Tibial artery (tissue), 4 donors: ENCODE measurements around the gene N4BP2L2.

Experiments used
- DNase-seq, 2 donors: peaks; one replicate each; pipeline ENCODE4 v3.0.0-alpha.2; 2019
- H3K27ac ChIP-seq, 2 donors: fragments of 200-600 bp; sonication (generic) in 1 of 2; 1 replicate in 1 of 2; 2 replicates in 1 of 2; pipeline ENCODE4 v1.5.1; 2018 to 2019; ENCODE audit warnings: mild to moderate bottlenecking in 1 of 2
- H3K27me3 ChIP-seq, 2 donors: fragments of 200-600 bp; sonication (generic) in 1 of 2; one replicate each; pipeline versions ENCODE4 v1.5.1 to v1.6.0; 2016 to 2019
- H3K36me3 ChIP-seq, 3 donors: fragments of 200-600 bp; sonication (generic) in 2 of 3; one replicate each; pipeline ENCODE4 v1.5.1; 2016 to 2019; ENCODE audit warnings: mild to moderate bottlenecking in 2 of 3
- H3K4me1 ChIP-seq, 4 donors: fragments of 200-600 bp; sonication (generic) in 2 of 4; 1 replicate in 3 of 4; 2 replicates in 1 of 4; pipeline ENCODE4 v1.5.1; 2016 to 2019
- H3K4me3 ChIP-seq, 2 donors: fragments of 200-600 bp; sonication (generic) in 1 of 2; 1 replicate in 1 of 2; 2 replicates in 1 of 2; pipeline ENCODE4 v1.5.1; 2018 to 2019; ENCODE audit warnings: mild to moderate bottlenecking in 2 of 2
- H3K9me3 ChIP-seq, 3 donors: fragments of 200-600 bp; sonication (generic) in 1 of 3; one replicate each; pipeline ENCODE4 v1.5.1; 2016 to 2019
- CTCF ChIP-seq, 2 experiments: fragments of 200-600 bp in 1 of 2; fragments of 450-650 bp in 1 of 2; IDR thresholded peaks; one replicate each; pipeline ENCODE4 v1.5.1; 2017 to 2019; ENCODE audit warnings: antibody characterized with exemption in 2 of 2, mild to moderate bottlenecking in 1 of 2, moderate library complexity in 1 of 2
- intact Hi-C: fragments of 100-400 bp; cut with DNase I; formaldehyde crosslinking; loops from one replicate; pipeline ENCODE4 v1.15.0; 2023; ENCODE audit warnings: low total_unique reads

Gene N4BP2L2

GRCh38 chr13:32408296-32409000 lies 130.1 kb downstream of the N4BP2L2 start:
- Histone ChIP-seq H3K4me3 (no peak overlapping the region), H3K36me3 (peaks cover 6 to 33% (median 31%) of the 10 kb centered on the region in 3 donors), H3K9me3 (no peaks in the 10 kb centered on the region), H3K4me1 (no peaks in the 10 kb centered on the region), H3K27ac (no peak overlapping the region), H3K27me3 (no peaks in the 10 kb centered on the region)
- intact Hi-C loops: no loop called here
- no peak for TF ChIP-seq CTCF (IDR thresholded peaks at IDR 0.05)
- DNase-seq: no peak

GRCh38 chr13:32407854-32408253 lies 130.7 kb downstream of the N4BP2L2 start:
- no peak overlapping the region for H3K4me3 ChIP-seq
- intact Hi-C loops: no loop called here

DNA sequence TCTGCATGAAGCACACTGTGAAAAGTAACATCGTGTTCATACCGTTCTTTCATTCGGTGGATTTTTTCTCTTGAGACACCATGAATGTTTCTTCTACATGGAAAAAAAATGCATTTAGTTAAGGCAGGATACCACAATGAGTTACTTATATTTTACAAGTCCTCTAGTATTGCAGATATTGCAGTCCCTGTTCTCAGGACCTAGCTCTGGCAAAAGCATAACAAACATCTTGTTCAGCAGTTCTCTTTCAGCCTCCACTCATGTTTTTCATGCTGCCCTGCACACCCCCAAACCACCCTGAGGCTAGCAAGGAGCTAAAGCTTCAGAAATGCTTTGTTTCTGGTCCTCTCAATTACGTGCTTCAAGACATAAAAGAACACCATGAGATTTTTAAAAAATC lies 135.5 kb downstream of the N4BP2L2 start:
- H3K27ac ChIP-seq: no peak overlapping the region
- H3K36me3 ChIP-seq: peaks cover 18 to 50% (median 47%) of the 10 kb centered on the region in 3 donors
- intact Hi-C loops: no loop called here
- TF ChIP-seq CTCF (IDR thresholded peaks at IDR 0.05): no peak
- H3K27me3 ChIP-seq: no peaks in the 10 kb centered on the region
- no peaks in the 10 kb centered on the region for H3K9me3 ChIP-seq
- no peaks in the 10 kb centered on the region for H3K4me1 ChIP-seq
- H3K4me3 ChIP-seq: no peak overlapping the region
- DNase-seq: no peak

More at GRCh38 chr13:32407854-32408253, 130.7 kb downstream of the N4BP2L2 start:
- no peaks in the 10 kb centered on the region for H3K27me3 ChIP-seq
- DNase-seq: no peak
- H3K4me1 ChIP-seq: no peaks in the 10 kb centered on the region
- TF ChIP-seq CTCF (IDR thresholded peaks at IDR 0.05): no peak
- H3K9me3 ChIP-seq: no peaks in the 10 kb centered on the region
- H3K27ac ChIP-seq: no peak overlapping the region
- H3K36me3 ChIP-seq: peaks cover 7 to 39% (median 37%) of the 10 kb centered on the region in 3 donors

DNA sequence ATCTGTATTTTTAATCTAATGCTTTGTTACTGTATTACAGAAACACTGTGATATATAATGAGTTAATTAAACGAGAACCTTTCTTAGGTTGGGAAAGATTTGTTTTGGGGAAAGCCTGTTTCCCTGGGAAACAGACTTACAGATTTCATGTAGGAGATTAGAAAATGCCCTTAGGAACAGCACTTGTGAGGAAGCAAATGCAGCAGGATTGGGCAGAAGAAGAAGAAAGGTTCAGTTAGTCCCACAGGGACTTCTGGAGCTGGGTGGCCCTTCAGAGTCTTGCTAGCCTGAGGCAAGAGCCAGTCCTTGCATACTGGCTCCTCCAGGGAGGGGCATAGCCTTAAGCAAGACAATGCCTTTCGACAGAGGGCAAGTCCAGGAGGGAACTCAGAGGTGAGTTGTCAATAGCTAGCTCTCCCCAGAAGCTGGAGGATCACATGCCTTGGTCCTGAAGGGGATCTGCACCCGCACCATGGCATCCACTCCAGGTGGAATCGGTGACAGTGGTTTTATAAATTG lies 147.4 kb downstream of the N4BP2L2 start:
- H3K9me3 ChIP-seq: no peaks in the 10 kb centered on the region
- no peak overlapping the region for H3K27ac ChIP-seq
- H3K36me3 ChIP-seq: no peaks in the 10 kb centered on the region
- H3K4me1 ChIP-seq: no peaks in the 10 kb centered on the region
- no peak for DNase-seq
- intact Hi-C loops: no loop called here
- H3K4me3 ChIP-seq: no peak overlapping the region
- TF ChIP-seq CTCF (IDR thresholded peaks at IDR 0.05): no peak
- no peaks in the 10 kb centered on the region for H3K27me3 ChIP-seq

- no peak overlapping the region for H3K4me3 ChIP-seq
- no peak overlapping the region for H3K27ac ChIP-seq
- no peak for DNase-seq
- no peaks in the 10 kb centered on the region for H3K9me3 ChIP-seq
- intact Hi-C loops: no loop called here
- no peaks in the 10 kb centered on the region for H3K4me1 ChIP-seq
- no peak for TF ChIP-seq CTCF (IDR thresholded peaks at IDR 0.05)
- no peaks in the 10 kb centered on the region for H3K27me3 ChIP-seq
- H3K36me3 ChIP-seq: no peaks in the 10 kb centered on the region
Measured at GRCh38 chr13:32390484-32390883, 148.1 kb downstream of the N4BP2L2 start.
